GM12891 (cell line): Measurements from ENCODE around the gene LRP11.

ENCODE experiments used
- PAX5 ChIP-seq: IDR thresholded peaks from 2 replicates; pipeline ENCODE4 v1.6.1; 2011; ENCODE audit warnings: low read length, moderate library complexity, mild to moderate bottlenecking; ENCODE audit not compliant: insufficient read depth, severe bottlenecking
- POLR2A ChIP-seq: IDR thresholded peaks from 2 replicates; pipeline ENCODE4 v1.6.1; 2011; ENCODE audit warnings: low read depth, low read length, control low read depth
- POLR2AphosphoS5 ChIP-seq: IDR thresholded peaks from 2 replicates; pipeline ENCODE4 v1.6.1; 2011; ENCODE audit warnings: low read depth, low read length, control low read depth
- POU2F2 ChIP-seq: IDR thresholded peaks from 2 replicates; pipeline ENCODE4 v1.6.1; 2011; ENCODE audit warnings: low read depth, mild to moderate bottlenecking, control low read depth, low read length, moderate library complexity
- SPI1 ChIP-seq: IDR thresholded peaks from 2 replicates; pipeline ENCODE4 v1.6.1; 2011; ENCODE audit warnings: low read depth, low read length, control low read depth
- TAF1 ChIP-seq: IDR thresholded peaks from 2 replicates; pipeline ENCODE4 v1.6.1; 2011; ENCODE audit warnings: low read depth, low read length, control low read depth

- TF ChIP-seq POLR2A (no peak), SPI1 (no peak), POU2F2 (no peak), POLR2AphosphoS5 (no peak), TAF1 (no peak), PAX5 (no peak)
Observed at GRCh38 chr6:149869275-149869892, 5.2 kb upstream of the LRP11 start.
